Stimulated activated CD4-positive, alpha-beta T cell treated with anti-CD3 and anti-CD28 coated beads, Interleukin-2, amount 100 ng/mL, for 48 hours (primary cell): Measurements from ENCODE around the gene NRL.
A peak's percentile ranks its signal among the peaks of the same experiment; 100 is the strongest.

ENCODE experiments used
- DNase-seq, 2 donors: peaks; one replicate each; pipeline ENCODE4 v3.0.0-alpha.2; 2020

The NRL gene

DNA sequence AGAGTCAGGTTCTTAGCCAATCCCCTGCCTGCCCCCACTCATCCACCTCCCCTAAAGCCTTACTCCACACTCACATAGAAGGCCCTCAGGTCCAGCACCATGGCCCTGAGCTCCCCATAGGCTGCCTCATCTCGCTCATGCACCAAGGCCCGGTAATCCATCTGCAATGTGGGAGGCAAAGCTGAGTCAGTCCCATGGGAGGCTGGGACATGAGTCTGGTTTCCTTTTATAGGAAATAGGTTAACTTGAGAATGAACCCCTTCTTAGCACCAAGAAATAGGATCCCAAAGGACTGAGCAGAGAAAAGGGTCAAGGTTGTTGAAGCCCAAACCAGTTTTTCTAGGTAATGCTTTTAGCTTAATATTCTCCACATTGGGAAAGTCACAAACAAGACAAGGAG is 28.8 kb upstream of the NRL start:
- no peak for DNase-seq

DNA sequence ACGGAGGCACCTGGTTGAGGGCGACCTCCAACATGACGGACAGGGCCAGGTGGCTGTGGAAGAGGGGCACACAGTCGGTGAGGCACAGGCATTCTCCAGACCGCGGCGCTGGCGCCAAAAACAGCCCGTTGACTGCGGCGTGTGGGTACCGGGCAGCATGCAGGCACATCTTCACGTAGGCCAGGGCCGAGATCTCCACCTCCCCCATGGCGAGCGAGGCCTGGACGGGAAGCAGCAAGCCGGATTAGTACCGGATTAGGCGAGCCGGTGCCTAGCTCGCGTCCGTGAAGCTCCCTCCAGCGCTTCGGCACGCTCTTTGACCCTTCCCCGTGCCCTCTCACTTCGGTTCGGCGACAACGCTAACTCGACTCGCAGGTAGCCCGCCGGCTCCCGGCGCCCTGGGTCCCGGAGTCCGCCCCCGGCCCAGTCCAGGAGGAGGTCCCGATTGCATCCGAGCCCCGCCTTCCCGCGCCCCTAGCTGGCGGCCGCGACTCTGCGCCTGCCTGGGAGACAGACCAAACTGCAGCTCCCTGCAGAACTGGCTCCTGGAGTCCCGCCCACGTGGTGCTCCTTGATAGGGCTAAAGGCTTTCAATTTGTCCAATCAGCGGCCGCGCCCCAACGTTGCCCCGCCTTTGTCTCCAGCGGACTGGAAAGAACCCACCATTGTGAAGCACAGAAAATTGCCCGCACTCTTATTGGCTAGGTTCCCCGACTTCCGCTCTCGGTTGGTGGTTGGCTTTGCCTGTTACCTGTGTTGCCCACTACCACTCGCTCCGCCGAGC is 26.5 kb upstream of the NRL start, which contains the start of gene EMC9:
EMC9 (minus strand) TSS at position 495 of the 784 bp plus-strand sequence; CDS start at position 208, 287 bp downstream.
- peak; percentile 99 for DNase-seq

GRCh38 chr14:24139272-24139934 is 24.7 kb upstream of the NRL start:
- DNase-seq, result no peak

- DNase-seq, result no peak
These were observed 23.9 kb upstream of the NRL start for GRCh38 chr14:24138396-24139271.

GRCh38 chr14:24137529-24138395 is 23.0 kb upstream of the NRL start:
- DNase-seq, result no peak

GRCh38 chr14:24136684-24137528 is 22.2 kb upstream of the NRL start:
- no peak for DNase-seq

DNA sequence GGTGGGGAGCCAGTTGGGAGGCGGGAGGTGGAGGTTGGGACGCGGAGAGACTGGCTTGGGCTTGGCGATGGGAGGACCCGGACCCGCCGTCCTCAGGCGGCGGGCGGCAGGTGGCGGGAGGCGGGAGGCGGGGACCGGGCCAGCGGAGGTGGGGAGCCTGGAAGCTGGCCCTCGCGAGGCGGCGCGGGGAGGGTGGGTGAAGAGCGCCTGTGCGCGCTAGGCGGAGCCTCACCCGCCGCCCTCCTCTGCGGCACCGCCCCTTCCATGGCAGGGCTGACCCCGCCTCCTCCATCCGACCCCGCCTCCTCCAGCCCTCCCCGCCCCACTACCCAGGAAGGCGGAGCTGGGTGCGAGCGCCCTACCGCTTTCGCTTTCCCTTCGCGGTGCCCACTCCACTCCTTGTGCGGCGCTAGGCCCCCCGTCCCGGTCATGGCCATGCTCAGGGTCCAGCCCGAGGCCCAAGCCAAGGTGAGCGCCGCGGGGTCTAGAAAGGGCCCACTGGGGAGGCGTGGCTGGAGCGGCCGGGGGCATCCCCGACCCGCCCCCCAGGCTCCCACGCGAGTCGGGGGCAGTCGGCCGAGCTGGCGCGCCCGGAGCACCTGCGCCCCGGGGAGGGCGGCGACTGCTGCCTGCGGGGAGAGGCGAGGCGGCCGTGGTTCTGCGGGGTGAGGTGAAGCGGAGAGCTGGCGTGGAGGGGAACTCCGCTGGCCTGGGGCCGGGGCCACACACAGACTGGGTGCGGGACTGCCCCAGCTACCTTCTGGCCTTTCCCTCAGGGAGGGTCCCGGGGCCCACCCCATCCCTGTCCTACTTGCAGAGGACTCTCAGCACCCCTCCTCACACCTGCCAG is 21.3 kb upstream of the NRL start, which contains the start of gene PSME1:
PSME1 (plus strand) TSS at position 361 of the 850 bp plus-strand sequence; CDS start at position 430, 69 bp downstream.
- DNase-seq, result peak; percentile 93 to 94

GRCh38 chr14:24135584-24135833 is 20.8 kb upstream of the NRL start:
- no peak for DNase-seq

GRCh38 chr14:24133735-24134134 is 19.0 kb upstream of the NRL start:
- DNase-seq, result no peak

DNA sequence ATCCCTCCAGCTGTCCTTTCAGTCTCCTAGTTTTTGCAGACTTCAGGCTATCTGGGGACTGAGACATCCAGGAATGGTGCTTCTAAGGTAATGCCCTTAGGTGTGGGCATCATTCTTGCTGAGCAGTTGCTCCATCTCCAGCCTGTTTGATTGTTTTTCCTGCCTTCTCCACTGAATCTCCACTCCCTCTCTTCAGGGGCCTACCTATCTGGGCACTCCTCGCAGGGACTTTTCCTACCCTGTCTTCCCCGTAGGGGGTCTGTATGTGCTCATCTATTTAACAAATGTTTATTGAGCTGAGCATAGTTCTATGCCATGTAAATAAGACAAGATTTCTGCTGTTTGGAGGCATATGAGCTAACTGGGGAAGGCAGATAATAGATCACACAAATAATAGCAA is 18.2 kb upstream of the NRL start:
- no peak for DNase-seq

- DNase-seq, result no peak
These were observed 17.4 kb upstream of the NRL start for GRCh38 chr14:24132061-24132685.

- no peak for DNase-seq
These were observed 16.8 kb upstream of the NRL start for GRCh38 chr14:24131549-24131966.

DNA sequence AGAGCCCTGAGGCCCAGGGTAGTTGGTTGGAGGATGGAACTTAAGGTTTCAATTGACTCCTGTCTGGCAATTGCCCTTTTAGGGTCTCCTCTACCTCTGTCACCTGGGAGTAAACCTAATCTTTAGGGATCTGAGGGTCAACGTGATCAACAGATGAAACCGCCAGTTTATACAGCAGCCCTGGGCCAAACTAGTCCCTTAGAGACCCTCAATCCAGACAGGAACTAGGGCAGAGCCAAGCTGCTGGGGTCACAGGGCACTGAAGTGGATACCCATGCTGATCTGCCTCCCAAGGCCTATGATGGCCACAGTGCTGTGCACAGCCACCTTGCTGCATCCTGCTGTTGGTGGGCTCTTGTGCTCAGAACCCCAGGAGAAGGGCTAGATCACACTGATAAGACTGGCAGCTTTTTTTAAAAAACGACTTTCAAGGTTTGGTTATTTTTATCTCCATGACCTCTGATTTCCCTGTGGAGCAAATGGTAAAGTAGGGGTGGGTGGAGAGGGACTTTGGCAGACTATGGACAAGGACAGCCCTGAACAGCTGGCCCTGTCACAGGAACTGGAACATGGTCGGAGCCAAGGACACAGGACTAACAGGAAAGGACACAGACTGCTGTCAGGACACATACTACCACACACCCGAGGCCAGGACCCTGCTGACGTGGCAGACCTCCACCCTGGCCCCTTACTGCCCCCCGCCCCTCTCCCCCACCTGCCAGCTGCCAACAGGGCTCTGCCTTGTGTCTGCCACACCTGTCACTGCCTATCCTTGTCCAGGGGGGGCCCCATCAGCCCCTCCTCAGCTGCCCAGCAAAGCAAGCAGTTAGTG is 16.2 kb upstream of the NRL start:
- DNase-seq, result no peak

DNA sequence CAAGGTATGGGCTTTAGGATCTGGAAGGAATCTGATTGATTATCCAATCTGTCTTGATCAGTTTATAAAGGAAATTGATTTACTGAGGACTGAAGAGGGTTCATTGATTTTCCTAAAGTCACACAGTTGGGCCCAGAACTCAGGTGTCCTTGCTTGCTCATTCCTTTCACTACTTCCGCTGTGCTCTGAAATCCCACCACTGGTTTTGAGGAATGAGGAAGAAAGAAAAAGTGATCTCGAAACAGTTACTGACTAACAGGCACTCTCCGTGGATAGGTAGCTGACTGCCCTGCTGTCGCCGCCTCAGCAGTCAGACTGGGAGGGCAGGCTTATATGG is 15.6 kb upstream of the NRL start, which contains the start of gene FITM1:
FITM1 (plus strand) TSS at position 280 of the 337 bp plus-strand sequence. CDS start 905 bp downstream, outside the sequence.
- no peak for DNase-seq

- no peak for DNase-seq
These were observed 14.8 kb upstream of the NRL start for GRCh38 chr14:24129410-24129998.

- DNase-seq, result no peak
These were observed 12.9 kb upstream of the NRL start for GRCh38 chr14:24127673-24128072.

DNA sequence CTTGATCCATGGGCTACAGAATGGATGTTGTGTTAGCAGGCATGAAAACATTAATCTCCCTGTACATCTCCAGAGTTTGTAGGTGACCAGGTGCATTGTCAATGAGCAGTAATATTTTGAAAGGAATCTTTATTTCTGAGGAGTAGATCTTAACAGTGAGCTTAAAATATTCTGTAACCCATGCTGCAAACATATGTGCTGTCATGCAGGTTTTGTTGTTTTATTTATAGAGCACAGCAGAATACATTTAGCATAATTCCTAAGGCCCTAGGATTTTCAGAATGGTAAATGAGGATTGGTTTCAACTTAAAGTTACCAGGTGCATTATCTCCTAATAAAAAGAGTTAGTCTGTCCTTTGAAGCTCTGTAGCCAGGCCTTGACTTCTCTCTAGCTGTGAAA is 12.2 kb upstream of the NRL start:
- DNase-seq, result no peak
